Osteocyte (in vitro differentiated cells): Measurements from ENCODE around the gene METTL24. TPM values are rescaled to one million over a fixed set of nuclear protein-coding genes. Genes with fewer than 3 reads are reported as not detected.

Experiments used
- DNase-seq: peaks from one replicate; pipeline ENCODE4 v3.0.0; 2021; ENCODE audit warnings: mixed read lengths; ENCODE audit not compliant: unreplicated experiment; ENCODE audit errors: extremely low spot score
- H3K27ac Mint-ChIP-seq: one replicate; pipeline ENCODE4 v1.8.0; 2021; ENCODE audit warnings: mild to moderate bottlenecking, mixed read lengths; ENCODE audit not compliant: unreplicated experiment
- H3K27me3 Mint-ChIP-seq: one replicate; pipeline ENCODE4 v1.8.0; 2021; ENCODE audit warnings: mixed read lengths; ENCODE audit not compliant: unreplicated experiment
- H3K36me3 Mint-ChIP-seq: one replicate; pipeline ENCODE4 v1.8.0; 2021; ENCODE audit warnings: mixed read lengths; ENCODE audit not compliant: unreplicated experiment
- H3K4me1 Mint-ChIP-seq: one replicate; pipeline ENCODE4 v1.8.0; 2021; ENCODE audit warnings: mixed read lengths; ENCODE audit not compliant: unreplicated experiment
- H3K4me3 Mint-ChIP-seq: one replicate; pipeline ENCODE4 v1.8.0; 2021; ENCODE audit warnings: mild to moderate bottlenecking, moderate library complexity, mixed read lengths; ENCODE audit not compliant: unreplicated experiment
- H3K9me3 Mint-ChIP-seq: one replicate; pipeline ENCODE4 v1.8.0; 2021; ENCODE audit warnings: mixed read lengths; ENCODE audit not compliant: unreplicated experiment
- long read RNA-seq: library from polyadenylated mRNA; unstranded; transcript quantifications from one replicate; pipeline ENCODE4 v2.0.0, GENCODE V29; 2021
- total RNA-seq: library from RNA; stranded (reverse); gene quantifications from 2 replicates; pipeline ENCODE4 v1.2.1, GENCODE V29; 2021
- TF ChIP-seq, protein P1 (sequence below): fragments of 200-600 bp; sonication (generic); IDR thresholded peaks from 2 replicates; pipeline ENCODE4 v1.5.0; 2021; ENCODE audit warnings: antibody characterized with exemption, mild to moderate bottlenecking, moderate library complexity

The METTL24 gene, protein sequence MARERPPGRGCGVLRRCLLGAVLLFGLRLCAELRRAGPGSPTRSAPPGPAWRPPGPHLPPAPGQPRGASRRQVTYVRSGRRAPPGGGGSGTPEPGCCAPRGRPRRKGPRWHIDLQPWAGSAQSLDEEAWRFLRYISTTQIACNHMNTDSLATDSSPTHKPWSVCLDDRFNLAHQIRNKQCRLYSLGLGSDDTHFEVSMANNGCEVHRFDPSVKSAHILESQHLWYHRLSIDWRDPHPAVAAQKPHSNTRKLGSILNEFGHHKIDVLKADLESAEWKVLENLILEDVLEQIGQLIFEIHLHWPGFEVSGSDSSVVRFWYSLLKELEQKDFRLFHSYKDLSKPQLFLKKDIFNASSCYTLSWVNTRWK
- total RNA-seq = not detected in 2 replicates
- long read RNA-seq = 0 reads

- Mint-ChIP-seq H3K27me3 (peaks cover 72% of the 10 kb centered on the region), H3K27ac (no peak within 1 kb of the TSS), H3K9me3 (peaks cover 5% of the 10 kb centered on the region), H3K4me1 (peaks cover 10% of the 10 kb centered on the region), H3K36me3 (no peaks in the 10 kb centered on the region), H3K4me3 (peak within 1 kb of the TSS; percentile 75)
- DNase-seq = no peak
- TF ChIP-seq, protein P1, sequence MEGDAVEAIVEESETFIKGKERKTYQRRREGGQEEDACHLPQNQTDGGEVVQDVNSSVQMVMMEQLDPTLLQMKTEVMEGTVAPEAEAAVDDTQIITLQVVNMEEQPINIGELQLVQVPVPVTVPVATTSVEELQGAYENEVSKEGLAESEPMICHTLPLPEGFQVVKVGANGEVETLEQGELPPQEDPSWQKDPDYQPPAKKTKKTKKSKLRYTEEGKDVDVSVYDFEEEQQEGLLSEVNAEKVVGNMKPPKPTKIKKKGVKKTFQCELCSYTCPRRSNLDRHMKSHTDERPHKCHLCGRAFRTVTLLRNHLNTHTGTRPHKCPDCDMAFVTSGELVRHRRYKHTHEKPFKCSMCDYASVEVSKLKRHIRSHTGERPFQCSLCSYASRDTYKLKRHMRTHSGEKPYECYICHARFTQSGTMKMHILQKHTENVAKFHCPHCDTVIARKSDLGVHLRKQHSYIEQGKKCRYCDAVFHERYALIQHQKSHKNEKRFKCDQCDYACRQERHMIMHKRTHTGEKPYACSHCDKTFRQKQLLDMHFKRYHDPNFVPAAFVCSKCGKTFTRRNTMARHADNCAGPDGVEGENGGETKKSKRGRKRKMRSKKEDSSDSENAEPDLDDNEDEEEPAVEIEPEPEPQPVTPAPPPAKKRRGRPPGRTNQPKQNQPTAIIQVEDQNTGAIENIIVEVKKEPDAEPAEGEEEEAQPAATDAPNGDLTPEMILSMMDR = no peak
These were observed at the start of gene METTL24 for GRCh38 chr6:110357664-110358552. Gene METTL24 (minus strand): TSS chr6:110358349. CDS start chr6:110358272, 77 bp downstream.

- no peak overlapping the region for H3K27ac Mint-ChIP-seq
- H3K4me1 Mint-ChIP-seq = no peaks in the 10 kb centered on the region
- peaks cover 6% of the 10 kb centered on the region for H3K27me3 Mint-ChIP-seq
- TF ChIP-seq, protein P1 = no peak
- no peaks in the 10 kb centered on the region for H3K9me3 Mint-ChIP-seq
- DNase-seq = no peak
- H3K36me3 Mint-ChIP-seq = no peaks in the 10 kb centered on the region
- no peak overlapping the region for H3K4me3 Mint-ChIP-seq
These were observed 46.5 kb upstream of the METTL24 start for GRCh38 chr6:110404607-110405006.

- H3K9me3 Mint-ChIP-seq = no peaks in the 10 kb centered on the region
- peaks cover 3% of the 10 kb centered on the region for H3K27me3 Mint-ChIP-seq
- no peaks in the 10 kb centered on the region for H3K36me3 Mint-ChIP-seq
- peaks cover 8% of the 10 kb centered on the region for H3K4me1 Mint-ChIP-seq
- H3K27ac Mint-ChIP-seq = no peak overlapping the region
- TF ChIP-seq, protein P1 = no peak
- no peak for DNase-seq
- H3K4me3 Mint-ChIP-seq = no peak overlapping the region
These were observed 43.5 kb upstream of the METTL24 start for GRCh38 chr6:110401585-110402176.

- Mint-ChIP-seq H3K4me1 (peaks cover 8% of the 10 kb centered on the region), H3K4me3 (no peak overlapping the region), H3K27me3 (peaks cover 5% of the 10 kb centered on the region), H3K27ac (no peak overlapping the region), H3K9me3 (no peaks in the 10 kb centered on the region), H3K36me3 (no peaks in the 10 kb centered on the region)
- DNase-seq = no peak
- TF ChIP-seq, protein P1 = no peak
These were observed 42.1 kb upstream of the METTL24 start for GRCh38 chr6:110400208-110400607.
